ENCODE measurements around the gene MYO1F.

MYO1F gene

DNA sequence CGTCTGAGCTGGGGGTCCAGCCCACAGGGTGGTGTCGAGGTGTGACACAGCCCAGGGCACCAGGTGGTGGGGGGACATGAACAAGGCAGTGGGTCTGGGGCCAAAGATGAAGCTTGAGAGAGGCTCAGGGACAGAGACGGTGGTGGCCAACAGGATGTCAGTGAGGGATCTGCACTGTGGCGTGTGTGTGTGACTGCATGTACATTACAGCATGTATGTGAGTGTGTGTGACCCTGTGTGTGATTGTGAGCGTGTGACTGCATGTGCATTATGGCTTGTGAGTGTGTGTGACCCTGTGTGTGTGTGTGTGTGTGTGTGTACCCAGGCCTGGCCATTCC is 31.7 kb upstream of the MYO1F start:
- TF ChIP-seq YY1 (IDR thresholded peaks at IDR 0.05; ENCODE audit: low read depth) (no peak), FOXM1 (IDR thresholded peaks at IDR 0.05; ENCODE audit: borderline replicate concordance, low read depth) (no peak), CREB1 (IDR thresholded peaks at IDR 0.05; ENCODE audit: low read depth) (no peak), TAF1 (IDR thresholded peaks at IDR 0.05; ENCODE audit: low read depth) (no peak), ZBTB7A (IDR thresholded peaks at IDR 0.05; ENCODE audit: low read depth) (no peak)
- TF ChIP-seq, protein P1, sequence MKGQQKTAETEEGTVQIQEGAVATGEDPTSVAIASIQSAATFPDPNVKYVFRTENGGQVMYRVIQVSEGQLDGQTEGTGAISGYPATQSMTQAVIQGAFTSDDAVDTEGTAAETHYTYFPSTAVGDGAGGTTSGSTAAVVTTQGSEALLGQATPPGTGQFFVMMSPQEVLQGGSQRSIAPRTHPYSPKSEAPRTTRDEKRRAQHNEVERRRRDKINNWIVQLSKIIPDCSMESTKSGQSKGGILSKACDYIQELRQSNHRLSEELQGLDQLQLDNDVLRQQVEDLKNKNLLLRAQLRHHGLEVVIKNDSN (IDR thresholded peaks at IDR 0.05), result no peak

DNA sequence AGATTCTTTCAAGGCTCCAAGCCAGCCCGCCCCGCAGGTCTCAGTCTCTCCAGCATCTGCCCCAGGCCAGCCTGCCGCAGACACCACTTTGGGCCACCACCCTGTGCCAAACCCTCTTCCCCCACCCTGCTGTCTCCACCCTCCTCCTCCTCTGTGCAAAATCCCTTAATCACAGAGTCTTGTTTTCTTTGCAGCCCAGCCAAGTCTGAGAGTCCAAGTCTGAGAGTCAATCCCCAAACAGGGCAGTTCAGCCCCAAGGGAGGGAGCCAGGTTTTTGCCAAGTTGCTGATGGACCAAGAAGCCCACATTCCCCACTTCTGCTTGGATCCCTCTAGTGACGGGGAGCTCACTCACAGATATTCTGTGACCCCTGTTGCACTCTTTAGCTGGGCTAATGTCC is 30.1 kb upstream of the MYO1F start:
- TF ChIP-seq YY1 (IDR thresholded peaks at IDR 0.05; ENCODE audit: low read depth) (no peak), CEBPB (IDR thresholded peaks at IDR 0.05) (no peak), EP300 (IDR thresholded peaks at IDR 0.05; ENCODE audit: borderline replicate concordance) (no peak), EGR1 (IDR thresholded peaks at IDR 0.05) (no peak), CREB1 (IDR thresholded peaks at IDR 0.05; ENCODE audit: low read depth) (no peak), ZBTB7A (IDR thresholded peaks at IDR 0.05; ENCODE audit: low read depth) (no peak), RAD21 (IDR thresholded peaks at IDR 0.05; ENCODE audit: low read depth) (no peak)
- TF ChIP-seq, protein P2, sequence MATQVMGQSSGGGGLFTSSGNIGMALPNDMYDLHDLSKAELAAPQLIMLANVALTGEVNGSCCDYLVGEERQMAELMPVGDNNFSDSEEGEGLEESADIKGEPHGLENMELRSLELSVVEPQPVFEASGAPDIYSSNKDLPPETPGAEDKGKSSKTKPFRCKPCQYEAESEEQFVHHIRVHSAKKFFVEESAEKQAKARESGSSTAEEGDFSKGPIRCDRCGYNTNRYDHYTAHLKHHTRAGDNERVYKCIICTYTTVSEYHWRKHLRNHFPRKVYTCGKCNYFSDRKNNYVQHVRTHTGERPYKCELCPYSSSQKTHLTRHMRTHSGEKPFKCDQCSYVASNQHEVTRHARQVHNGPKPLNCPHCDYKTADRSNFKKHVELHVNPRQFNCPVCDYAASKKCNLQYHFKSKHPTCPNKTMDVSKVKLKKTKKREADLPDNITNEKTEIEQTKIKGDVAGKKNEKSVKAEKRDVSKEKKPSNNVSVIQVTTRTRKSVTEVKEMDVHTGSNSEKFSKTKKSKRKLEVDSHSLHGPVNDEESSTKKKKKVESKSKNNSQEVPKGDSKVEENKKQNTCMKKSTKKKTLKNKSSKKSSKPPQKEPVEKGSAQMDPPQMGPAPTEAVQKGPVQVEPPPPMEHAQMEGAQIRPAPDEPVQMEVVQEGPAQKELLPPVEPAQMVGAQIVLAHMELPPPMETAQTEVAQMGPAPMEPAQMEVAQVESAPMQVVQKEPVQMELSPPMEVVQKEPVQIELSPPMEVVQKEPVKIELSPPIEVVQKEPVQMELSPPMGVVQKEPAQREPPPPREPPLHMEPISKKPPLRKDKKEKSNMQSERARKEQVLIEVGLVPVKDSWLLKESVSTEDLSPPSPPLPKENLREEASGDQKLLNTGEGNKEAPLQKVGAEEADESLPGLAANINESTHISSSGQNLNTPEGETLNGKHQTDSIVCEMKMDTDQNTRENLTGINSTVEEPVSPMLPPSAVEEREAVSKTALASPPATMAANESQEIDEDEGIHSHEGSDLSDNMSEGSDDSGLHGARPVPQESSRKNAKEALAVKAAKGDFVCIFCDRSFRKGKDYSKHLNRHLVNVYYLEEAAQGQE (IDR thresholded peaks at IDR 0.05; ENCODE audit: low read depth), result no peak

DNA sequence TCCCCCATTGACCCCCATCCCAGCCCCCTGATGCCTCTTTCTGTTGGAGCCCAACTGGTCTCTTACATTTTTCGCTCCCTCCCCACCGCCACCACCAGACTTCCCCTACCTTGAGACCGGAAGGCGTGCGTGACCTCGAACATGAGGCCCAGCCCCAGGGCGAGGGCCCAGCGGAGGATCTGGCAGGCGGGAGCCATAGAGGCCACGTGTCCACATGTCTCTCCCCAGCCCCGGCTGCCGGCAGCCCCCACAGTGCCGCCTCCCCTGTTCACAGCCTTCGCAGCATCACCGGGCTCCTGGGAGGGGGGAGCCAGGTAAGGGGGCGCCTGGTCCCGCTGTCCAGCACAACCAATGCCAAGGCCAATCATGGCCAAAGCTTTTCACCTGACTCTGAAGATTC is 28.3 kb upstream of the MYO1F start:
- TF ChIP-seq EGR1 (IDR thresholded peaks at IDR 0.05) (no peak), RAD21 (IDR thresholded peaks at IDR 0.05; ENCODE audit: low read depth) (no peak)
- TF ChIP-seq, protein P2 (IDR thresholded peaks at IDR 0.05; ENCODE audit: low read depth), result no peak
- TF ChIP-seq, protein P1 (IDR thresholded peaks at IDR 0.05), result no peak

DNA sequence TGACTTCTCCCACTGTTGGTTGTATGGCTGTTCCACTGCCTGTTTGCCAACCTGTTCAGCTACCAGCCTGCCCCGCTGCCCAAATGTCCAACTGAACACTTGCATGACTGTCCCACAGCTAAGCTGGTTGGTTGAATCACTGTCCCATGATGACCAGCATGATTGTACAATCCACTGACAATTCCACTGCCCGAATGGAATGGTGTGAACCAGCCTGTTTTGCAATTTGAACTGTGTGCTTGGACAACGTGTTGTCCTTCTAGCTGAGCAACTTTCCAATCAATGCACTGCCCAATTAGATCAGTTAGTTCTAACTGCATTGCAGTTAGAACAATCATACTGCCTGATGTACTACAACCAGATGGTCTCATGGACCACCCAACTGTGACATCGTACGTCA is 24.6 kb upstream of the MYO1F start:
- TF ChIP-seq YY1 (IDR thresholded peaks at IDR 0.05; ENCODE audit: low read depth), result no peak
- no peak for TF ChIP-seq CREB1 (IDR thresholded peaks at IDR 0.05; ENCODE audit: low read depth)
- no peak for TF ChIP-seq ZBTB7A (IDR thresholded peaks at IDR 0.05; ENCODE audit: low read depth)
- TF ChIP-seq NFIC (IDR thresholded peaks at IDR 0.05), result no peak
- TF ChIP-seq, protein P2 (IDR thresholded peaks at IDR 0.05; ENCODE audit: low read depth), result no peak
- TF ChIP-seq TCF12 (IDR thresholded peaks at IDR 0.05; ENCODE audit: low read depth), result no peak

DNA sequence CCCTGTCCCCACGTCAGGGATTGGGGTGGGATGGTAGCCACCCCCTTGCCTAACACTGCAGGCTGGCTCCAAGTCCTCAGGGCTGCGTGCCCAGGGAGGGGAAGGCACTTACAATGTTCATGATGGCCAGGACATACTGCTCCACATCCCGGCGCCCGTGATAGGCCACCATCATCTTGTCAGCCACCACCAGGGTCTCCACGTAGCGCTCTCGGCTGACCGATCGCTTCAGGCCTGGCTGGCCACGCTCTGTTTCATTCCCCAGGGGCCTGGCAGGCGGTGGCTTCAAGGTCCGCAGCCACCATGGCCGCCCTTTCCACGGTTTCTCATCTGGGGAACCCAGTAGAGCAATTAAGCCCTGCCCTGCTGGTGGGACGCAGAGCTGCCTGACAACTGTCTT is 23.6 kb upstream of the MYO1F start:
- TF ChIP-seq CREB1 (IDR thresholded peaks at IDR 0.05; ENCODE audit: low read depth) (no peak), TCF12 (IDR thresholded peaks at IDR 0.05; ENCODE audit: low read depth) (no peak), NFIC (IDR thresholded peaks at IDR 0.05) (no peak), ZBTB7A (IDR thresholded peaks at IDR 0.05; ENCODE audit: low read depth) (no peak), EGR1 (IDR thresholded peaks at IDR 0.05) (no peak)
- TF ChIP-seq, protein P1 (IDR thresholded peaks at IDR 0.05), result no peak

DNA sequence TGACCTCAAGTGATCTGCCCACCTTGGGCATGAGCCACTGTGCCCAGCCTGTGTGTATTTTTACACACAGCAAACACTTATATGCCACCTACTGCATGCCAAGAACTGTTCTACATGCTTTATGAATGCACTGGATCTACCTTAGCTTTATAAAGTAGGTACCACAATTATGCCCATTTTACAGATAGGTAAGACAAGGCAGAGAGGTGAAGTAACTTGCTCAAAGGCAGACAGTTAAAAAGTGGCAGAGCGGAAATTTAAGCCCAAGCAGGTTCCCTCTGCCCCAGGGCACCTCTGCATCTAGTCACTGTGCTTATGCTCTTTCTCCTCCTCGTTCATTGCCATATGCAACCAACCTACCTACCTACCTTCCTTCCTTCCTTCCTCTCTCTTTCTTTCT is 22.8 kb upstream of the MYO1F start:
- no peak for TF ChIP-seq EP300 (IDR thresholded peaks at IDR 0.05; ENCODE audit: borderline replicate concordance)
- no peak for TF ChIP-seq TAF1 (IDR thresholded peaks at IDR 0.05; ENCODE audit: low read depth)
- TF ChIP-seq, protein P2 (IDR thresholded peaks at IDR 0.05; ENCODE audit: low read depth), result no peak
- no peak for TF ChIP-seq ZBTB7A (IDR thresholded peaks at IDR 0.05; ENCODE audit: low read depth)
- TF ChIP-seq RAD21 (IDR thresholded peaks at IDR 0.05; ENCODE audit: low read depth), result no peak
- no peak for TF ChIP-seq YY1 (IDR thresholded peaks at IDR 0.05; ENCODE audit: low read depth)
- TF ChIP-seq TEAD4 (IDR thresholded peaks at IDR 0.05), result no peak
- TF ChIP-seq EGR1 (IDR thresholded peaks at IDR 0.05), result no peak

All from Ishikawa (cell line).